SK-N-SH treated with all-trans-retinoic acid at 6 μM for 48 hours (cell line): ENCODE data around the gene KCNMA1.

ENCODE experiments used
- BACH2 ChIP-seq: fragments of 250-450 bp; sonication (Bioruptor Pico); IDR thresholded peaks from 2 replicates; pipeline ENCODE4 v1.9.0; 2021; ENCODE audit warnings: mild to moderate bottlenecking, borderline replicate concordance
- CREB5 ChIP-seq: fragments of 250-450 bp; sonication (Bioruptor Pico); IDR thresholded peaks from 2 replicates; pipeline ENCODE4 v1.5.1; 2020; ENCODE audit warnings: low read depth, mild to moderate bottlenecking, moderate library complexity
- CSRNP3 ChIP-seq: fragments of 250-450 bp; sonication (Bioruptor Pico); IDR thresholded peaks from 2 replicates; pipeline ENCODE4 v1.5.1; 2021; ENCODE audit warnings: mild to moderate bottlenecking, moderate library complexity
- POU6F1 ChIP-seq: fragments of 250-450 bp; sonication (Bioruptor Pico); IDR thresholded peaks from 2 replicates; pipeline ENCODE4 v1.8.0; 2021; ENCODE audit warnings: low read depth, mild to moderate bottlenecking, moderate library complexity, borderline replicate concordance
- RARB ChIP-seq: fragments of 250-450 bp; sonication (Bioruptor Pico); IDR thresholded peaks from 2 replicates; pipeline ENCODE4 v1.8.0; 2021; ENCODE audit warnings: mild to moderate bottlenecking, moderate library complexity
- SNAI2 ChIP-seq: fragments of 250-450 bp; sonication (Bioruptor Pico); IDR thresholded peaks from 2 replicates; pipeline ENCODE4 v1.5.0; 2020; ENCODE audit warnings: mild to moderate bottlenecking, moderate library complexity
- TCF4 ChIP-seq: fragments of 250-450 bp; sonication (Bioruptor Pico); IDR thresholded peaks from 2 replicates; pipeline ENCODE4 v1.8.0; 2021; ENCODE audit warnings: mild to moderate bottlenecking, moderate library complexity, borderline replicate concordance
- TSHZ2 ChIP-seq: fragments of 250-450 bp; sonication (Bioruptor Pico); IDR thresholded peaks from 2 replicates; pipeline ENCODE4 v1.5.0; 2020; ENCODE audit warnings: mild to moderate bottlenecking, moderate library complexity
- ZFP3 ChIP-seq: fragments of 250-450 bp; sonication (Bioruptor Pico); IDR thresholded peaks from 2 replicates; pipeline ENCODE4 v1.5.0; 2020; ENCODE audit warnings: mild to moderate bottlenecking, moderate library complexity
- ZFP30 ChIP-seq: fragments of 450-650 bp; formaldehyde crosslinking; IDR thresholded peaks from 2 replicates; pipeline ENCODE4 v1.5.0; 2022; ENCODE audit warnings: mild to moderate bottlenecking, moderate library complexity
- ZNF565 ChIP-seq: fragments of 450-650 bp; formaldehyde crosslinking; conservative IDR thresholded peaks from 2 replicates; pipeline ENCODE4 v1.5.0; 2020; ENCODE audit warnings: low read depth, mild to moderate bottlenecking, moderate library complexity
- ZNF70 ChIP-seq: fragments of 450-650 bp; formaldehyde crosslinking; IDR thresholded peaks from 2 replicates; pipeline ENCODE4 v1.5.0; 2020; ENCODE audit warnings: mild to moderate bottlenecking, moderate library complexity
- ZNF8 ChIP-seq: fragments of 450-650 bp; formaldehyde crosslinking; IDR thresholded peaks from 2 replicates; pipeline ENCODE4 v1.5.0; 2020; ENCODE audit warnings: mild to moderate bottlenecking, moderate library complexity
- TF ChIP-seq, protein P1 (sequence below): fragments of 250-450 bp; sonication (Bioruptor Pico); IDR thresholded peaks from 2 replicates; pipeline ENCODE4 v1.8.0; 2020; ENCODE audit warnings: mild to moderate bottlenecking, moderate library complexity, borderline replicate concordance

GRCh38 chr10:77574438-77574837, 63.2 kb downstream of the KCNMA1 start:
- no peak for TF ChIP-seq ZNF70 (CRISPR knock-in tag)
- TF ChIP-seq BACH2 (CRISPR knock-in tag): no peak
- TF ChIP-seq RARB (CRISPR knock-in tag): no peak
- TF ChIP-seq, protein P1, sequence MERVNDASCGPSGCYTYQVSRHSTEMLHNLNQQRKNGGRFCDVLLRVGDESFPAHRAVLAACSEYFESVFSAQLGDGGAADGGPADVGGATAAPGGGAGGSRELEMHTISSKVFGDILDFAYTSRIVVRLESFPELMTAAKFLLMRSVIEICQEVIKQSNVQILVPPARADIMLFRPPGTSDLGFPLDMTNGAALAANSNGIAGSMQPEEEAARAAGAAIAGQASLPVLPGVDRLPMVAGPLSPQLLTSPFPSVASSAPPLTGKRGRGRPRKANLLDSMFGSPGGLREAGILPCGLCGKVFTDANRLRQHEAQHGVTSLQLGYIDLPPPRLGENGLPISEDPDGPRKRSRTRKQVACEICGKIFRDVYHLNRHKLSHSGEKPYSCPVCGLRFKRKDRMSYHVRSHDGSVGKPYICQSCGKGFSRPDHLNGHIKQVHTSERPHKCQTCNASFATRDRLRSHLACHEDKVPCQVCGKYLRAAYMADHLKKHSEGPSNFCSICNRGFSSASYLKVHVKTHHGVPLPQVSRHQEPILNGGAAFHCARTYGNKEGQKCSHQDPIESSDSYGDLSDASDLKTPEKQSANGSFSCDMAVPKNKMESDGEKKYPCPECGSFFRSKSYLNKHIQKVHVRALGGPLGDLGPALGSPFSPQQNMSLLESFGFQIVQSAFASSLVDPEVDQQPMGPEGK: no peak
- TF ChIP-seq ZNF565 (CRISPR knock-in tag): no peak
- TF ChIP-seq TCF4: no peak
- TF ChIP-seq ZFP3 (CRISPR knock-in tag): no peak
- TF ChIP-seq SNAI2 (CRISPR knock-in tag): no peak
- no peak for TF ChIP-seq TSHZ2 (CRISPR knock-in tag)
- TF ChIP-seq CSRNP3 (CRISPR knock-in tag): no peak
- TF ChIP-seq ZFP30 (CRISPR knock-in tag): no peak
- TF ChIP-seq POU6F1 (CRISPR knock-in tag): no peak
- TF ChIP-seq ZNF8 (CRISPR knock-in tag): no peak
- TF ChIP-seq CREB5 (CRISPR knock-in tag): no peak
